Hepatocyte (in vitro differentiated cells): Measurements from ENCODE around the gene OPTC. TPM values are rescaled to one million over a fixed set of nuclear protein-coding genes. Genes with fewer than 3 reads are reported as not detected.
A peak's percentile ranks its signal among the peaks of the same experiment; 100 is the strongest.

Source experiments
- DNase-seq: peaks from one replicate; pipeline ENCODE4 v3.0.0-alpha.2; 2016; ENCODE audit warnings: low spot score
- H2AFZ ChIP-seq: fragments of 200-600 bp; sonication (generic); 2 replicates; pipeline ENCODE4 v1.6.0; 2016; ENCODE audit warnings: antibody characterized with exemption, mild to moderate bottlenecking
- H3K27ac ChIP-seq: fragments of 200-600 bp; sonication (generic); 2 replicates; pipeline ENCODE4 v1.5.1; 2016; ENCODE audit warnings: mild to moderate bottlenecking
- H3K27me3 ChIP-seq: fragments of 200-600 bp; sonication (generic); 2 replicates; pipeline ENCODE4 v1.6.1; 2016
- H3K36me3 ChIP-seq: fragments of 200-600 bp; sonication (generic); replicated peaks from 2 replicates; pipeline ENCODE4 v1.5.1; 2016; ENCODE audit warnings: low read depth; ENCODE audit not compliant: insufficient read depth
- H3K4me1 ChIP-seq: fragments of 200-600 bp; sonication (generic); 2 replicates; pipeline ENCODE4 v1.5.1; 2016; ENCODE audit warnings: mild to moderate bottlenecking, moderate library complexity; ENCODE audit not compliant: insufficient read depth
- H3K4me2 ChIP-seq: fragments of 200-600 bp; sonication (generic); 2 replicates; pipeline ENCODE4 v1.6.0; 2016
- H3K4me3 ChIP-seq: fragments of 200-600 bp; sonication (generic); 2 replicates; pipeline ENCODE4 v1.5.1; 2016; ENCODE audit warnings: mild to moderate bottlenecking
- H3K79me2 ChIP-seq: fragments of 200-600 bp; sonication (generic); 2 replicates; pipeline ENCODE4 v1.6.0; 2017; ENCODE audit warnings: mild to moderate bottlenecking
- H3K9me2 ChIP-seq: fragments of 200-600 bp; sonication (generic); replicated peaks from 2 replicates; pipeline ENCODE4 v1.6.0; 2017; ENCODE audit warnings: mild to moderate bottlenecking; ENCODE audit not compliant: insufficient read depth
- H3K9me3 ChIP-seq: fragments of 200-600 bp; sonication (generic); 2 replicates; pipeline ENCODE4 v1.5.1; 2016; ENCODE audit warnings: low read depth, mild to moderate bottlenecking
- H4K20me1 ChIP-seq: fragments of 200-600 bp; sonication (generic); 2 replicates; pipeline ENCODE4 v1.6.0; 2016; ENCODE audit warnings: mild to moderate bottlenecking; ENCODE audit not compliant: insufficient read depth, poor library complexity, severe bottlenecking
- EZH2 ChIP-seq: fragments of 200-600 bp; sonication (generic); IDR thresholded peaks from 2 replicates; pipeline ENCODE4 v1.6.1; 2016; ENCODE audit warnings: antibody characterized with exemption, mild to moderate bottlenecking, borderline replicate concordance
- EZH2phosphoT487 ChIP-seq: fragments of 200-600 bp; sonication (generic); IDR thresholded peaks from one replicate; pipeline ENCODE4 v1.6.1; 2018; ENCODE audit warnings: antibody characterized with exemption, mild to moderate bottlenecking, low read depth, moderate library complexity; ENCODE audit not compliant: unreplicated experiment, severe bottlenecking
- WGBS: methylation state at CpG from one replicate; pipeline ENCODE4 v1.1.6; 2016; ENCODE audit warnings: low lambda C conversion rate; ENCODE audit errors: missing lambda C conversion rate; 5-methylcytosine and 5-hydroxymethylcytosine counted together
- polyA plus RNA-seq: library from polyadenylated mRNA; unstranded; fragments of >200 nt; fragmentation: Nextera tagmentation; extraction: Ambion mirVana; gene quantifications from 2 replicates; pipeline ENCODE4 v1.2.1, GENCODE V29; 2016
- total RNA-seq: library from RNA; depleted of rRNA; stranded (reverse); fragments of >200 nt; gene quantifications from 2 replicates; pipeline ENCODE4 v1.2.3, GENCODE V29; 2014
- TF ChIP-seq, protein P1 (sequence below): fragments of 200-600 bp; sonication (generic); IDR thresholded peaks from 2 replicates; pipeline ENCODE4 v1.5.1; 2016; ENCODE audit warnings: antibody characterized with exemption, mild to moderate bottlenecking; ENCODE audit not compliant: poor library complexity

The OPTC gene
- total and polyA plus RNA-seq, 2 experiments from 2014 or later = 0.28 TPM; not detected in 1

DNA sequence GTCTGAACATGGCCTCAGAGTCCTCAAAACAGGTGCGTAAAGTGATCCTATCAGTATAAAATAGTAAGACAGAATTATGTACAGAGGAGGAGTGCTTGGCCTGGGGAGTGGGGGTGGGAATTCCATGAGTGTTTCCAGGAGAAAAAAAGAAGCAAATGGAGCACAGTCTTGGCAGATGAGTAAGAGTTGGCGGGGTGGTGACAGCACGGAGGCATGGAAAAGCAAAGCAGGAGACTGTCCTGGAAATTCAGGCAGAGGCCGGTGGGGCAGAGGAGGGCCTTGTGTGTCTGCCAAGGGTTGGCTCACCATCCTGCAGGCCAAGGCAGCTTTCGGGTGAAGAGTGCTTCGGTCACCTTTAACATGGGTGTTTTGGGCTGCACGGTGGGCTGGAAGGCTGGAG, 63.4 kb downstream of the OPTC start:
- Histone ChIP-seq H4K20me1 (no peaks in the 10 kb centered on the region), H3K4me2 (no peak overlapping the region), H2AFZ (no peak overlapping the region), H3K36me3 (no peaks in the 10 kb centered on the region), H3K4me1 (peaks cover 33% of the 10 kb centered on the region), H3K27ac (peak overlapping the region; percentile 86), H3K9me3 (no peaks in the 10 kb centered on the region), H3K79me2 (no peaks in the 10 kb centered on the region), H3K9me2 (no peaks in the 10 kb centered on the region), H3K27me3 (no peaks in the 10 kb centered on the region), H3K4me3 (no peak overlapping the region)
- TF ChIP-seq, protein P1, sequence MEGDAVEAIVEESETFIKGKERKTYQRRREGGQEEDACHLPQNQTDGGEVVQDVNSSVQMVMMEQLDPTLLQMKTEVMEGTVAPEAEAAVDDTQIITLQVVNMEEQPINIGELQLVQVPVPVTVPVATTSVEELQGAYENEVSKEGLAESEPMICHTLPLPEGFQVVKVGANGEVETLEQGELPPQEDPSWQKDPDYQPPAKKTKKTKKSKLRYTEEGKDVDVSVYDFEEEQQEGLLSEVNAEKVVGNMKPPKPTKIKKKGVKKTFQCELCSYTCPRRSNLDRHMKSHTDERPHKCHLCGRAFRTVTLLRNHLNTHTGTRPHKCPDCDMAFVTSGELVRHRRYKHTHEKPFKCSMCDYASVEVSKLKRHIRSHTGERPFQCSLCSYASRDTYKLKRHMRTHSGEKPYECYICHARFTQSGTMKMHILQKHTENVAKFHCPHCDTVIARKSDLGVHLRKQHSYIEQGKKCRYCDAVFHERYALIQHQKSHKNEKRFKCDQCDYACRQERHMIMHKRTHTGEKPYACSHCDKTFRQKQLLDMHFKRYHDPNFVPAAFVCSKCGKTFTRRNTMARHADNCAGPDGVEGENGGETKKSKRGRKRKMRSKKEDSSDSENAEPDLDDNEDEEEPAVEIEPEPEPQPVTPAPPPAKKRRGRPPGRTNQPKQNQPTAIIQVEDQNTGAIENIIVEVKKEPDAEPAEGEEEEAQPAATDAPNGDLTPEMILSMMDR = no peak
- no peak for TF ChIP-seq EZH2
- TF ChIP-seq EZH2phosphoT487 = no peak
- DNase-seq = peak; percentile 47
- WGBS = 89% methylated on average over 7 of the region's 7 CpGs

DNA sequence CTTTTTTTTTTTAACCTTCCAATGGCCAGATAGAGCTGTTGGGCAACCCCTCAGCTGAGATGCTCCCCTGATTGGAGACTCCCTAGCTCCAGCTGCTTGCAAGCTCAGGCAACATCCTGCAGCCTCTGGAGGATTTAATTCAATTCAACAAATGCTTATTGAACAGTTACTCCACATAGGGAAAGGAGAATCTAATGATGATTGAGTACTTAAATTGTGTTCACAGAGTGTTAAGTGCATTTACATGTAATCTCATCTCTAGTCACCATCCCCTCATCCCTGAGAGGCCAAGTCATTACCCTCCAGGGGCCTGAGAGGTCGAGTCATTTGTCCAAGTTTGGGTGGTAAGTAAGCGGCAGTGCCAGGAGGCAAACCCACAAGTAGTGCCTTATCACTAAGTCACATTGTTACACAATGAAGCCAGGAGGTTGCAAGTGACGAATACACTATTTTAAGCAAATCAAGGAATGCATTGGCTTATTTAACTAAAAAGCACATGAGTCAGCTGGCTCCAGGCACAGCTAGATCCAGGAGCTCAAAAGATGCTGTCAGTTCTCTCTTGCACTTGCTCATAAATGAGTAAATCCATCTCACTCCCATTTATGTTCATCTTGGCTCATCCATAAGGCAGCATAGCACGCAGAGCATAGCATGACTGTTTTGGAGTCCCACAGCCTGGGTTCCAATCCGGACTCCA, 64.3 kb downstream of the OPTC start:
- Histone ChIP-seq H3K9me3 (no peaks in the 10 kb centered on the region), H2AFZ (no peak overlapping the region), H3K36me3 (no peaks in the 10 kb centered on the region), H3K79me2 (no peaks in the 10 kb centered on the region), H3K9me2 (no peaks in the 10 kb centered on the region), H4K20me1 (no peaks in the 10 kb centered on the region), H3K4me3 (no peak overlapping the region), H3K27me3 (no peaks in the 10 kb centered on the region), H3K4me1 (peaks cover 33% of the 10 kb centered on the region), H3K27ac (peak overlapping the region; percentile 81), H3K4me2 (no peak overlapping the region)
- TF ChIP-seq EZH2 (no peak), EZH2phosphoT487 (no peak)
- TF ChIP-seq, protein P1 = no peak
- peak; percentile 51 for DNase-seq
- 65% methylated on average over 5 of the region's 5 CpGs for WGBS

Other genes with a start within 250 kb of the OPTC start
- gene BTG2, start 188.6 kb upstream of the OPTC start, total RNA-seq = 192 and 197 TPM in 2 replicates
- 253 and 274 TPM in 2 replicates for gene BTG2, start 188.6 kb upstream of the OPTC start, polyA plus RNA-seq
- 118 and 132 TPM in 2 replicates for gene FMOD, start 143.0 kb upstream of the OPTC start, total RNA-seq
- 125 and 161 TPM in 2 replicates for gene FMOD, start 143.0 kb upstream of the OPTC start, polyA plus RNA-seq
- gene PRELP, start 18.3 kb upstream of the OPTC start, total RNA-seq = 0.83 and 0.84 TPM in 2 replicates
- 8.7 and 10.8 TPM in 2 replicates for gene PRELP, start 18.3 kb upstream of the OPTC start, polyA plus RNA-seq
- gene ATP2B4, start 132.7 kb downstream of the OPTC start, total RNA-seq = 60.6 and 64.0 TPM in 2 replicates
- gene ATP2B4, start 132.7 kb downstream of the OPTC start, polyA plus RNA-seq = 30.7 and 34.5 TPM in 2 replicates